Measurements from ENCODE around the gene FAM111B.
"Not testable (repeated sequence)": the region's sequence is repeated elsewhere in the genome, so short reads cannot be mapped to it uniquely, and the experiment has no call there.

FAM111B gene, protein sequence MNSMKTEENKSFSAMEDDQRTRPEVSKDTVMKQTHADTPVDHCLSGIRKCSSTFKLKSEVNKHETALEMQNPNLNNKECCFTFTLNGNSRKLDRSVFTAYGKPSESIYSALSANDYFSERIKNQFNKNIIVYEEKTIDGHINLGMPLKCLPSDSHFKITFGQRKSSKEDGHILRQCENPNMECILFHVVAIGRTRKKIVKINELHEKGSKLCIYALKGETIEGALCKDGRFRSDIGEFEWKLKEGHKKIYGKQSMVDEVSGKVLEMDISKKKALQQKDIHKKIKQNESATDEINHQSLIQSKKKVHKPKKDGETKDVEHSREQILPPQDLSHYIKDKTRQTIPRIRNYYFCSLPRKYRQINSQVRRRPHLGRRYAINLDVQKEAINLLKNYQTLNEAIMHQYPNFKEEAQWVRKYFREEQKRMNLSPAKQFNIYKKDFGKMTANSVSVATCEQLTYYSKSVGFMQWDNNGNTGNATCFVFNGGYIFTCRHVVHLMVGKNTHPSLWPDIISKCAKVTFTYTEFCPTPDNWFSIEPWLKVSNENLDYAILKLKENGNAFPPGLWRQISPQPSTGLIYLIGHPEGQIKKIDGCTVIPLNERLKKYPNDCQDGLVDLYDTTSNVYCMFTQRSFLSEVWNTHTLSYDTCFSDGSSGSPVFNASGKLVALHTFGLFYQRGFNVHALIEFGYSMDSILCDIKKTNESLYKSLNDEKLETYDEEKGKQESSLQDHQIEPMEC

DNA sequence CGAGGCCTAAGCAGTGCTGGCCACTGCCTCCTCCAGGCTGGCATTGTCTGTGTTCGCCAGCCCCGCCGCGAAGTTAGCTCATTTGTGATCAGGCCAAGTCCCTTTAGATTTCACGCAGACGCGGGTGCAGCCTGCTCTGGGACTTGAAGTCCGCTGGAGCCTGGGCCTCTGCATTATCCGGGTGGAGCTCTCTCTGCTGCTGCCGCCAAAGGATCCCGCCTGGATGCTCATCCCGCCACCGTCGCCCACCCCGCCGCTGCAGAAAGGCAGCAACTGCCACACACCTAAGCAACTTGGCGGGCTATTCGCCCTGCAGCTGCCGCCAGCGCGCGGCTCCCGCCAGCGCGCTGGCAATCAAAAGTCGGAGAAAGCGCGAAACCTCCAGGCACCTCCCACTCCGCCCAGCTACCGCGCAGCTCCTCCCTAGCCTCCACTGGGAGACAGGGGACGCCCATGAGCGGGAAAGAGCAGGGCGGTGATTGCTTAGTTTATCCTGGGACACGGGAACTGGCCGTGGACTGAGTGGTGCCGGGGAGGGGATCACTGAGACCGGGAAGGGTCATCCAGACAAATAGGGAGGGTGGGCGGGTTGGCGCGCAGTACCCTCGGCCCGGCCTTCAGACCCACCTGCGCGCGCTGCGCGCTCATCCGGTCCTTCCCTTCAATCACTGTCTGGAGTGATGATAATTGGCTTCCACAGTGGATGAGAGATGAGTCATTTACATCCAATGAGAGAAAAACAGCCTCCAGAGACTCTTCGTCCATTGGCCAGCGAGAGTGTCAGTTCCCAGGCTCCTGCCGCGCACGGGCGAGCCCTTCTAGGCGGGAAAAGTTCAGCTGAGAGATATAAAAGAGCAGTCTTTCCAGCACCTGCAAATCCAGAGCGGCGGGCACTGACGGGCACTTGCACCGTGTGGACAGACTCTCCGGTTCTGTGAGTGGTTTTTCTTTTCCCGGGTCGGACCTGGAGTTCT is at the start of gene FAM111B:
FAM111B (plus strand) TSS at position 875 of the 974 bp plus-strand sequence. CDS start 2,389 bp downstream, outside the sequence.
- Mint-ChIP-seq H3K27ac (peak within 1 kb of the TSS; percentile 72), H3K4me3 (peak within 1 kb of the TSS; percentile 93), H3K27me3 (no peaks in the 10 kb centered on the region), H3K36me3 (no peaks in the 10 kb centered on the region), H3K9me3 (no peaks in the 10 kb centered on the region), H3K4me1 (peaks cover 53% of the 10 kb centered on the region)
- ATAC-seq (ENCODE audit: low read depth) = peak; percentile 38
- DNase-seq (ENCODE audit: low spot score in 2 of 2) = peak in 1 of 2 donors; percentile 21

DNA sequence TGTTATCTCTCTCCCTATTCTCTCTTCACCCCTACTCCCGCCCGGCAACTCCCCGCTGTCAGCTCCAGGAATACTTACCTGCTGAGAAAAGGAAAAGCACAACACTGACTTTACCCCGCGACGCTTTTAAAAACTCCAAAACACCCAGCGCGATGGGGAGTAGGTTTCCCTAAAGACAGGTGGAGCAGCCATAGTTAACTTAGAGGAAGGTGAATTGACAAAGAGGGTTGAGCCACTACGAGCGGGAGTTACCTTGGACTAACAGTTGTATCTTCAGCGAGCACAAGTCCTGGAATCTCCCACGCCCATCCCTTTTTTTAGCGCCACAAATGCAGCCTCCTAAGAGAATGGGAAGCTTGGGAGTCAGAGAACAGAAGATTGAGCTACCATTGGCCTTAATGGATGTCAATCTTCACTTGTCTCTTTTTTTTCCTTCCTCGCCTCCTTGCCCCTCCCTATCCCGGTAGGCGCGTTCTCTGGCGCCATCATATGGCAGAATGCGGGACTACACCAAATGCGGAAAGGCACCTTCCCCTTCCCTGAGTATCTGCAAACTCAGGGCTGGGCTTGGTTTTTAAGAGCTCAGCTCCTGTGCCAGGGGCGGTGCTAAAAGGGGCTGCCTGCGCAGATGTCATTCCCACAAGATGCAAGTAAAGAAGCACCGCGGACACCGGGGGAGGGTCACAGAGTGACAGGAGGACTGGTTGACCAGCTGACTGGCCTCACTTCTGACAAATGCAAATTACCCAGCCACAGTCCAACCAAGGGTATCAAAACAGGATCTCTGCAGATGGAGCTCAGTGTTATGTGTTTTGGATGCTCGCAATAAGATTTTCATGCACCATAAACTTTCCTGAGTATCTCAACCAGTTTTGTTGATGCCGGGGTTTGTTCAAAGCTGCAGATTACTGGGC is 48.7 kb upstream of the FAM111B start:
- H3K9me3 Mint-ChIP-seq, H3K27me3 Mint-ChIP-seq, H3K36me3 Mint-ChIP-seq: not testable (repeated sequence)
- peak overlapping the region; percentile 93 for H3K4me3 Mint-ChIP-seq
- peak; percentile 98 to 99 for DNase-seq (ENCODE audit: low spot score in 2 of 2)
- H3K27ac Mint-ChIP-seq = peak overlapping the region; percentile 84
- peaks cover 39% of the 10 kb centered on the region for H3K4me1 Mint-ChIP-seq
- peak; percentile 88 for ATAC-seq (ENCODE audit: low read depth)

DNA sequence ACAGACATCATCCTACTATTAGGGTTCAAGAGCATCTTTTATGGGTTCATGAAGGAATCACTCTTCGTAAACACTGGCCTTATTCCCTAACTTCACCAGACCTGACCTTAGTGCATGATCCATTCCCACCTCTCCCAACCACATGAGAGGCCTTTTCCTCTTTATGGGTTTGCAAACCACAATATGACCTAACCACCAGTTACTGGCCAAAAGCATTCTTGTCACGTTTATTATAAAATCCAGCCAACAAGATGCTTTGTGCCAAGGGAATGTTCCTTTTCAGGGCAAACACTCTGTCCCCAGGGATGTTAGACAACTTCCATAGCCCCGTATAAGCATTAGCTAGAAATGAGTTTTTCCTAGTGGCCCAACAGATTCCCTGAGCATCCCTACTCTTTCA is 46.9 kb upstream of the FAM111B start:
- not testable (repeated sequence) for H3K36me3 Mint-ChIP-seq; DNase-seq (ENCODE audit: low spot score in 2 of 2); H3K27ac Mint-ChIP-seq; H3K4me3 Mint-ChIP-seq; H3K9me3 Mint-ChIP-seq; ATAC-seq (ENCODE audit: low read depth); H3K27me3 Mint-ChIP-seq
- peaks cover 28% of the 10 kb centered on the region for H3K4me1 Mint-ChIP-seq

DNA sequence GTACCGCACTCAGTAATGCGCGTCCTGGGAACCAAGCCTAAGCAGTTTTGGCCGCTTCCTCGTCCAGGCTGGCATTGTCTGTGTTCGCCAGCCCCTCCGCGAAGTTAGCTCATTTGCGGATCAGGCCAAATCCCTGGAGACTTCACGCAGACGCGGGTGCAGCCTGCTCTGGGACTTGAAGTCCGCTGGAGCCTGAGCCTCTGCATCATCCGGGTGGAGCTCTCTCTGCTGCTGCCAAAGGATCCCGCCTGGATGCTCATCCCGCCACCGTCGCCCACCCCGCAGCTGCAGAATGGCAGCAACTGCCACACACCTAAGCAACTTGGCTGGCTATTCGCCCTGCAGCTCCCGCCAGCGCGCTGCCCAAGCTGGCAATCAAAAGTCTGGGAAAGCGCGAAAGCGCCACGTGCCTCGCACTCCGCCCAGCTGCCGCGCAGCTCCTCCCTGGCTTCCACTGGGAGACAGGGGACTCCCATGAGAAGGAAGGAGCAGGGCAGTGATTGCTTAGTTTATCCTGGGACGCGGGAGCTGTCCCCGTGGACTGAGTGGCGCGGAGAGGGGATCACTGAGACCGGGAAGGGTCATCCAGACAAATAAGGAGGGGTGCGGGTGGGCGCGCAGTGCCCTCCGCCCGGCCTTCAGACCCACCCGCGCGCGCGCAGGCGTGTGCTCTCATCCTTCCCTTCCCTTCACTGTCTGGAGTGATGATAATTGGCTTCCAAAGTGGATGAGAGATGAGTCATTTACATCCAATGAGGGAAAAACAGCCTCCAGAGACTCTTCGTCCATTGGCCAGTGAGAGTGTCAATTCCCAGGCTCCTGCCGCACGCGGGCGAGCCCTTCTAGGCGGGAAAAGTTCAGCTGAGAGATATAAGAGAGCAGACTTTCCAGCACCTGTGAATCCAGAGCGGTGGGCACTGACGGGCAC is 44.2 kb upstream of the FAM111B start:
- H3K27me3 Mint-ChIP-seq = no peaks in the 10 kb centered on the region
- DNase-seq (ENCODE audit: low spot score in 2 of 2) (no peak), ATAC-seq (ENCODE audit: low read depth) (no peak)
- H3K36me3 Mint-ChIP-seq = no peaks in the 10 kb centered on the region
- H3K9me3 Mint-ChIP-seq = peaks cover 6% of the 10 kb centered on the region
- H3K4me3 Mint-ChIP-seq = no peak overlapping the region
- H3K4me1 Mint-ChIP-seq = peaks cover 18% of the 10 kb centered on the region
- no peak overlapping the region for H3K27ac Mint-ChIP-seq

DNA sequence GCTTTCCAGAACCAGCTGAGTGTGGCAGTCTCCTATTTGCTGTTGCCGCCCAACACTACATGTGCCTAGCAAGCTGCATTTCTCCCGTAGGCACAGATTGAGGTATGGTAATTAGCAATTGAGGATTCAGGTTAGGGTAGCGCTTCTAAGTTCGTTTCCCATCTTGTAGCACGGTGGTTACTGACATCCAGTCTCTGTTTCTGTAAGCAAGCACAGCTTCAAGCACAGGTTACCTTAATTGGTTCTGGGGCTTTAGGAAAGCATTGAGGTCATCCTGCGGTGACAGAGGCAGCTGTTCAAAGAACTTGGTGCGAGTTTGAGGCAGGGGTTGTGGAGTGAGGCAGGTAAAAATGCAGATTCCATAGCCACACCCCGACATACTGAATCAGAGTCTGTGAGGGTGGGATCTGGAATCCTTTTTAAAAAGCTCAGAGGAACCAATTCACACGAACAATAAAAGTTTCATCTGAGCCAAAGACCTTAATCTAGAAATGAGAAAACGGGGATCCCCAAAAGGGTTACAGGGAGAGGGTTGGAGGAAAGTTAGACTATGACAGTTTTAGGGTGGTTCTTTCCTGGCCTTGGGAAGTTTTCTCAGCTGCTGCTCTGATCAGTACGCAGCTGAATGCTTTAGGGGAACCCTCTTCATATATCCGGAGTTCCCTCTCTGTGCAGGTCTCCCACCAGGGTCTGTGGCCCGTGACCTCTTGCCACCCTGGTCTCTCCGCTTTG is 42.9 kb upstream of the FAM111B start:
- not testable (repeated sequence) for H3K27me3 Mint-ChIP-seq; H3K36me3 Mint-ChIP-seq; DNase-seq (ENCODE audit: low spot score in 2 of 2); H3K4me3 Mint-ChIP-seq; H3K27ac Mint-ChIP-seq
- Mint-ChIP-seq H3K9me3 (peaks cover 10% of the 10 kb centered on the region), H3K4me1 (peaks cover 14% of the 10 kb centered on the region)
- peak; percentile 47 for ATAC-seq (ENCODE audit: low read depth)

DNA sequence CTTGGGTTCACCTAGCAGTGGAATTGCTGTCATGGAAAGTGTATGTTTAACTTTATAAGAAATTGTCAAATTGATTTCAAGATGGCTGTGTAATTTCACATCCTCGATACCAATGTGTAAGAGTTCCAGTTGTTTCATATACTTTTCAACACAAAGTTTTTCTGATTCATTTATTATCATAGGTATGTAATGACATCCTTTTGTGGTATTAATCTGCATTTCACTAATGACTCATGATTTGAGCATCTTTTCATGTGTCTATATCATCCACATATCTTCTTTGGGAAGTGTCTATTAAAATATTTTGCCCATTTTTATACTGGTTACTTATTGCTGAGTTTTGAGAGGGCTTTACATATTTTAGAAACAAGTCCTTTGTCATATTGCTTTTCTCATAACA is 38.0 kb upstream of the FAM111B start:
- no peaks in the 10 kb centered on the region for H3K27me3 Mint-ChIP-seq
- H3K4me1 Mint-ChIP-seq = peaks cover 3% of the 10 kb centered on the region
- H3K4me3 Mint-ChIP-seq = no peak overlapping the region
- DNase-seq (ENCODE audit: low spot score in 2 of 2) (no peak), ATAC-seq (ENCODE audit: low read depth) (no peak)
- H3K27ac Mint-ChIP-seq = no peak overlapping the region
- peaks cover 20% of the 10 kb centered on the region for H3K9me3 Mint-ChIP-seq
- H3K36me3 Mint-ChIP-seq = peaks cover 6% of the 10 kb centered on the region

DNA sequence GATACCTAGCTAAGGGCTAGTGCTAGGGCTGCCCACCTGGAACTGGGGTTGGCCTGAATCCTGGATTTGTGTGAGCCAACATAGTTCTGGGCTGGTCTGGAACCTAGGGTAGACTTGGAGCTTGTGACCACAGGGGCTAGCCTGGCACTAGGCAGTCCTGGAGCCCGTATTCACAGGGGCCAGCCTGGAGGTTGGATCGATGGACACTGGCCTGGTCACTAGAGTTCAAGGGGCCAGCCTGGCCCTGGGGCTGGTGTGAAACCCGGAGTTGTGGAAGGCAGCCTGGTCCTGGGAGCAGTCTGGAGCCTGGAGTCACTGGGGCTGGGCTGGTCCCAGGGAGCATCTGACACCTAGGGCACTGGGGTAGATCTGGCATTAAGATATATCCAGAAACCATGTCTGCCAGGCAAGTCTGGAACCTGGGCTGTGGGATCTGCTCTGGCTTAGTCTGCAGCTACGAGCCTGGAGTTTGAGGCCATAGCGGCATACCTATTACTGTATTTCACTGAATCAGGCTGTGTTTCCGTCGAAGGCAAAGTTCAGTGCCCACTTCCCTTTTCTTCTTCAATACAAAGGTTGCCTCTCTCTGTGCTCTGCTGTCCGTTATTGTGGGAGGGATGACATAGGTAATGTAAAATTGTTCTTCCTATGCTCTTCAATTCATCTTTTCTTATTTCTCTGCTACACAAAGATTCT is 30.0 kb upstream of the FAM111B start:
- peaks cover 32% of the 10 kb centered on the region for H3K4me1 Mint-ChIP-seq
- peak overlapping the region; percentile 22 for H3K4me3 Mint-ChIP-seq
- peaks cover 1% of the 10 kb centered on the region for H3K27me3 Mint-ChIP-seq
- peaks cover 14% of the 10 kb centered on the region for H3K9me3 Mint-ChIP-seq
- ATAC-seq (ENCODE audit: low read depth) = peak; percentile 89
- DNase-seq (ENCODE audit: low spot score in 2 of 2) = peak; percentile 35 to 37
- peak overlapping the region; percentile 83 for H3K27ac Mint-ChIP-seq
- H3K36me3 Mint-ChIP-seq = peaks cover 6% of the 10 kb centered on the region

DNA sequence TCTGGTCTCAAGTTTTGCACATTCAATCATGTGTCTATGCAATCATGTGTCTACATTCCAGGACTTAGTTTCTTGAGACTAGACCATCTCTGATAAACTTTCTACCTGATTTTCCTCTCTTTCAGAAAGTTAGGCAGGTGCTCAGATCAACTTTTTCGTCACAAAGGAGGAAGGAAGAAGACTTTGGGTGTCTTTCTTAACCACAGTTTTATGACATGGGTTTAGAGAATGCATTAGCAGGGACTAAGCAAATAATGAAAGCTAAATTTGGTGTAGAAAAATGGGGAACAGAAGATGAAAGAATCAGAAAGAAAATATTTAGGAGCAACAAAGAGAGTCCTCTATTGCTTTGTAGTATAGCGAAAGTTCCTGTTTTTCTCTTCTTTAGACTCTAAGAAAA is 28.6 kb upstream of the FAM111B start:
- peaks cover 1% of the 10 kb centered on the region for H3K27me3 Mint-ChIP-seq
- peaks cover 8% of the 10 kb centered on the region for H3K36me3 Mint-ChIP-seq
- H3K9me3 Mint-ChIP-seq = peaks cover 6% of the 10 kb centered on the region
- peak overlapping the region; percentile 56 for H3K4me3 Mint-ChIP-seq
- H3K27ac Mint-ChIP-seq = peak overlapping the region; percentile 83
- peaks cover 32% of the 10 kb centered on the region for H3K4me1 Mint-ChIP-seq
- DNase-seq (ENCODE audit: low spot score in 2 of 2) (peak in 1 of 2 donors; percentile 15), ATAC-seq (ENCODE audit: low read depth) (peak; percentile 73)

DNA sequence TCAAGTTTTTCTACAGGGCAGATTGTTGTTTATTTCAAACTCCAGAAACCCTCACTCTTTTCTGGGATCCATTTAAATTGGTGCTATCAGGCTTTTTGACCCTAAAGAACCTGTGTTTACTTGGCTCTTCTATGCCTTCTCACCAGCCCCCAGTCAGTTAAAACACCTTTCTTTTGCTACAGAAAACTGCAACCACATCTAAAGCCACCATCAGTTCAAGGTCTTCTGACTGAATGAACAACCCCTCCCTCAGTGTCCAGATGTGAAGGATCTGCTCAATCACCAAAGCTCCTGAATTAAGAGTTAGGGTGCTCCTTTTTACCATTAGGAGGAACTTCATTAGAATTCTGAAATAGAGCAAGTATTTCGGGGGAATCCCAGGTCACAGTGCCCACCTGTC is 28.0 kb upstream of the FAM111B start:
- Mint-ChIP-seq H3K9me3 (peaks cover 5% of the 10 kb centered on the region), H3K36me3 (peaks cover 12% of the 10 kb centered on the region), H3K27me3 (peaks cover 1% of the 10 kb centered on the region), H3K4me3 (peak overlapping the region; percentile 56), H3K4me1 (peaks cover 32% of the 10 kb centered on the region), H3K27ac (peak overlapping the region; percentile 83)
- DNase-seq (ENCODE audit: low spot score in 2 of 2) (no peak), ATAC-seq (ENCODE audit: low read depth) (no peak)

DNA sequence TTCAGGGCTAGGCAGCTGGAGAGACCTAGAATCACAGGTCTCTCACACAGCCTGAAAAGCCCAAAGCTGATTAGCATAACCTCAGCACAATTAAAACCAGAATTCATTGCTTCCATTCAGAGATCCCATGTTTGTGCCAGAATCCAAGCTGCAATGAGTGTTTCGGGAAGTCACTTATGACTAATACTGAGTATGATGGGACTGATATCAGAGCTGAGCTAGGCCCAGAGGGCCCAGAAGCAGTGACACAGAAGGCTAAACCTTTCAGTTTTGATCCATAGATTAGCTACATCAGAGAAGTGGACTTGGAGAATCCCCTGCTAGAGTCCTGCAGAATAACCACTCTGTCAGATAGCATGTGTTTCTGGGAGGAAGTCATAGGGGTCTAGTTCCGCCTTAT is 26.6 kb upstream of the FAM111B start:
- ATAC-seq (ENCODE audit: low read depth); H3K27ac Mint-ChIP-seq; H3K27me3 Mint-ChIP-seq; H3K4me3 Mint-ChIP-seq; H3K9me3 Mint-ChIP-seq; H3K36me3 Mint-ChIP-seq; DNase-seq (ENCODE audit: low spot score in 2 of 2): not testable (repeated sequence)
- H3K4me1 Mint-ChIP-seq = peaks cover 30% of the 10 kb centered on the region

DNA sequence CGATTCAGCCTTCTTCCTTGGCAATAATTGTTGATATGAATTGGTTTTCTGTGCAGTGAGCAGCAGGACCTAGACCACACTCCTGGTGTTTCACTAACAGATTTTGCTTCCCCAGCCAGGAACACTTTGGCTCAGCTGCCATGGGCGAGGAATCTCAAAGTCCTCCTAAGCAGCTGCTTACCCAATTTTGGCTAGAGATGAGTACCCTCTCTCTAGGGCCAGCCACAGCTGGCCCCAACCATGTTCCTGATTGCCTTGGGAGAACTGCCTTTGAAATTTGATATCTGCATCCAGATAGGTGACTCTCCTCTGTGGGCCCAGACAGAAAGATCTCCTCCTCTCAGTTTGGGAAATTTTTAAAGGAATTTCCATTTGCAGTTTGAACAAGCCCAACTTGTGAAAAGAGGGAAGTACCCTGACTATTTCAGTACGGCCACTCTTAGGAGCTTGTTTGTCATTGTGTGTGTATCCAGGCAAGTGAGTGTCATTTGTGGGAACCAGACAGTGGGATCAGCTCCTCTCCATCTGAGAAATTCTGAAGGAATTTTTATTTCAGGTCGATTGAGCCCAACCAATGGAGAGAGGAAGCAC is 25.5 kb upstream of the FAM111B start:
- not testable (repeated sequence) for ATAC-seq (ENCODE audit: low read depth); H3K36me3 Mint-ChIP-seq; H3K27me3 Mint-ChIP-seq; DNase-seq (ENCODE audit: low spot score in 2 of 2); H3K4me3 Mint-ChIP-seq; H3K27ac Mint-ChIP-seq; H3K9me3 Mint-ChIP-seq
- peaks cover 25% of the 10 kb centered on the region for H3K4me1 Mint-ChIP-seq
